ENCODE results near the gene FCER2. TPM values are rescaled to one million over a fixed set of nuclear protein-coding genes. Genes with fewer than 3 reads are reported as not detected.

Gene FCER2
- total RNA-seq, 2 donors from 2014 or later: not detected

- Histone ChIP-seq H3K36me3 (replicated peaks in 1 of 2; ENCODE audit: insufficient read depth in 1 of 2, low read depth in 2 of 2) (peaks cover 0 to 2% of the 10 kb centered on the region in 2 donors), H3K4me3 (peak overlapping the region; percentile 69 to 99), H3K27me3 (no peaks in the 10 kb centered on the region), H3K9me3 (no peaks in the 10 kb centered on the region), H3K4me1 (peaks cover 18% of the 10 kb centered on the region), H3K27ac (peak overlapping the region in 3 of 4 donors; percentile 83 to 87 (median 87))
- peak; percentile 65 for ATAC-seq
- no peak for TF ChIP-seq POLR2A (IDR thresholded peaks at IDR 0.05)
- peak in 6 of 7 experiments; percentile 37 to 73 (median 60) for TF ChIP-seq CTCF (IDR thresholded peaks at IDR 0.05)
- 9 to 10% methylated on average over 35 to 43 of the region's 43 CpGs for WGBS, 2 donors
- peak; percentile 74 to 88 (median 81) for DNase-seq
- intact Hi-C loops (cut with DNase I): loop anchor here (10.0 kb wide), 1 partner anchor 123 kb away; no protein-coding TSS in a partner anchor
These were observed 20.4 kb downstream of the FCER2 start for GRCh38 chr19:7681340-7682174.

- peak; percentile 92 for ATAC-seq
- DNase-seq: peak; percentile 86 to 90 (median 88)
- Histone ChIP-seq H3K27me3 (no peaks in the 10 kb centered on the region), H3K4me1 (peaks cover 18% of the 10 kb centered on the region), H3K9me3 (no peaks in the 10 kb centered on the region), H3K4me3 (peak within 1 kb of the TSS; percentile 69 to 99), H3K27ac (peak within 1 kb of the TSS in 3 of 4 donors; percentile 83 to 87 (median 87)), H3K36me3 (replicated peaks in 1 of 2; ENCODE audit: insufficient read depth in 1 of 2, low read depth in 2 of 2) (peaks cover 0 to 2% of the 10 kb centered on the region in 2 donors)
- TF ChIP-seq CTCF (IDR thresholded peaks at IDR 0.05) (peak; percentile 52 to 99 (median 99)), POLR2A (IDR thresholded peaks at IDR 0.05) (peak in 2 of 3 donors; percentile 41 to 54)
- WGBS, 2 donors: 0 to 1% methylated on average over 28 to 71 of the region's 79 CpGs
- intact Hi-C loops (cut with DNase I): loop anchor here (10.0 kb wide), 1 partner anchor 124 kb away; no protein-coding TSS in a partner anchor
These were observed 21.2 kb downstream of the FCER2 start, which contains the start of gene TRAPPC5 for GRCh38 chr19:7680606-7681339. Gene TRAPPC5, plus strand, starts transcription at chr19:7680833. Its CDS starts 1,421 bp downstream, at chr19:7682254.

GRCh38 chr19:7679771-7680605 is 21.9 kb downstream of the FCER2 start:
- TF ChIP-seq CTCF (IDR thresholded peaks at IDR 0.05) (no peak), POLR2A (IDR thresholded peaks at IDR 0.05) (no peak)
- Histone ChIP-seq H3K36me3 (replicated peaks in 1 of 2; ENCODE audit: insufficient read depth in 1 of 2, low read depth in 2 of 2) (peaks cover 0 to 2% of the 10 kb centered on the region in 2 donors), H3K27me3 (no peaks in the 10 kb centered on the region), H3K9me3 (no peaks in the 10 kb centered on the region), H3K4me1 (peaks cover 18% of the 10 kb centered on the region), H3K27ac (no peak overlapping the region), H3K4me3 (no peak overlapping the region)
- no peak for ATAC-seq
- WGBS, 2 donors: 26 to 28% methylated on average over 19 to 22 of the region's 22 CpGs
- intact Hi-C loops (cut with DNase I): loop anchor here (5.0 to 10.0 kb wide), 2 partner anchors 113 to 125 kb away; no protein-coding TSS in a partner anchor
- no peak for DNase-seq

- no peaks in the 10 kb centered on the region for H3K9me3 ChIP-seq
- H3K36me3 ChIP-seq (replicated peaks in 1 of 2; ENCODE audit: insufficient read depth in 1 of 2, low read depth in 2 of 2): peaks cover 0 to 2% of the 10 kb centered on the region in 2 donors
- no peak overlapping the region for H3K27ac ChIP-seq
- H3K4me1 ChIP-seq: peaks cover 18% of the 10 kb centered on the region
- ATAC-seq: no peak
- TF ChIP-seq POLR2A (IDR thresholded peaks at IDR 0.05): no peak
- peak in 1 of 7 experiments; percentile 3 for TF ChIP-seq CTCF (IDR thresholded peaks at IDR 0.05)
- intact Hi-C loops (cut with DNase I): loop anchor here (5.0 kb wide), 1 partner anchor 112 kb away; no protein-coding TSS in a partner anchor
- DNase-seq: peak in 2 of 4 donors; percentile 16 to 31
- 26 to 30% methylated on average over 30 of the region's 30 CpGs for WGBS, 2 donors
- no peak overlapping the region for H3K4me3 ChIP-seq
- no peaks in the 10 kb centered on the region for H3K27me3 ChIP-seq
These were observed 22.8 kb downstream of the FCER2 start for GRCh38 chr19:7678971-7679751.
